Endothelial cell of umbilical vein (primary cell): Measurements from ENCODE around the gene ADCY5.

Source experiments
- EZH2 ChIP-seq: IDR thresholded peaks from 2 replicates; pipeline ENCODE4 v1.6.1; 2012; ENCODE audit warnings: borderline replicate concordance, low read depth, mild to moderate bottlenecking, moderate library complexity, low read length, inconsistent platforms; ENCODE audit not compliant: severe bottlenecking
- GATA2 ChIP-seq: IDR thresholded peaks from 2 replicates; pipeline ENCODE4 v1.7.0; 2011; ENCODE audit warnings: low read depth, mild to moderate bottlenecking, moderate library complexity, mixed read lengths, low read length; ENCODE audit not compliant: insufficient read length, insufficient read depth
- JUN ChIP-seq: IDR thresholded peaks from 2 replicates; pipeline ENCODE4 v1.6.1; 2011; ENCODE audit warnings: borderline replicate concordance, low read depth; ENCODE audit not compliant: insufficient read length, insufficient read depth
- MYC ChIP-seq: IDR thresholded peaks from one replicate; pipeline ENCODE4 v1.6.1; 2011; ENCODE audit warnings: mild to moderate bottlenecking, low read depth, low read length
- POLR2A ChIP-seq: IDR thresholded peaks from 2 replicates; pipeline ENCODE4 v1.6.1; 2012; ENCODE audit warnings: low read depth, mild to moderate bottlenecking, control low read depth, low read length
- POLR2AphosphoS5 ChIP-seq: IDR thresholded peaks from 2 replicates; pipeline ENCODE4 v1.6.1; 2012; ENCODE audit warnings: low read depth, mild to moderate bottlenecking, control low read depth, low read length, moderate library complexity; ENCODE audit not compliant: insufficient read depth
- TF ChIP-seq, protein P1 (sequence below), 2 donors: IDR thresholded peaks; 1 replicate in 1 of 2; 2 replicates in 1 of 2; pipeline ENCODE4 v1.5.1; 2011; ENCODE audit warnings: low read length in 2 of 2, mild to moderate bottlenecking in 2 of 2, moderate library complexity in 2 of 2, control low read depth in 1 of 2, inconsistent platforms in 1 of 2, low read depth in 1 of 2; ENCODE audit not compliant: insufficient read depth in 1 of 2; ENCODE audit errors: extremely low read depth in 1 of 2
- TF ChIP-seq, protein P2 (sequence below): IDR thresholded peaks from 2 replicates; pipeline ENCODE4 v1.6.1; 2011; ENCODE audit not compliant: insufficient read depth, insufficient read length

DNA sequence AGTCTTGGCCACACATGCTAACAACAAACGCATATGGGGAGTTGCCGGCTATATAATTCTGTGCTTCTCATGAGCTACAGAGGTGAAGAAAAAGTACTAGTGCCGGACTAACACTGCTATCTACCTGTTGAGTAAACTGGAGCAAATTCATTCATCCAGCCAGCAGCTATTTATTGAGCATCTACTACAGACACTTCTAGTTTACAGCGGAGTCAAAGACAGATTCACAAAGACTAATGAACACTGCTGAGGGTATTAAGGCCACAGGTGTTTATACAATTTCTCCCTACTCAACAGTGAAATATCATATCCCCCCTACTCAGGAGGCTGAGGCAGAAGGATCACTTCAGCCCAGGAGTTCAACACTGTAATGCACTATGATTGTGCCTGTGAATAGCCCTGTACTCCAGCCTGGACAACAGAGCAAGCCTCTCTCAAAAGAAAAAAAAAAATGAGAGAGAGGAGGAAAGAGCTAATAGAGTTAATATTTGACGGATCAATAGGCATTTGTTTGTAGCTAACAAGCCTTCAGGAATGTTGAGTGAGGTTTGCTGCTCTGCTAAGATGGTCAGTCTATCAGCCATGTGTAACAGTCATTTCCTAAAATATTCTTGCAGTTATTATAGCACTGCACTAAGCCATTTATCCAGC lies 17.8 kb downstream of the ADCY5 start:
- TF ChIP-seq, protein P1, sequence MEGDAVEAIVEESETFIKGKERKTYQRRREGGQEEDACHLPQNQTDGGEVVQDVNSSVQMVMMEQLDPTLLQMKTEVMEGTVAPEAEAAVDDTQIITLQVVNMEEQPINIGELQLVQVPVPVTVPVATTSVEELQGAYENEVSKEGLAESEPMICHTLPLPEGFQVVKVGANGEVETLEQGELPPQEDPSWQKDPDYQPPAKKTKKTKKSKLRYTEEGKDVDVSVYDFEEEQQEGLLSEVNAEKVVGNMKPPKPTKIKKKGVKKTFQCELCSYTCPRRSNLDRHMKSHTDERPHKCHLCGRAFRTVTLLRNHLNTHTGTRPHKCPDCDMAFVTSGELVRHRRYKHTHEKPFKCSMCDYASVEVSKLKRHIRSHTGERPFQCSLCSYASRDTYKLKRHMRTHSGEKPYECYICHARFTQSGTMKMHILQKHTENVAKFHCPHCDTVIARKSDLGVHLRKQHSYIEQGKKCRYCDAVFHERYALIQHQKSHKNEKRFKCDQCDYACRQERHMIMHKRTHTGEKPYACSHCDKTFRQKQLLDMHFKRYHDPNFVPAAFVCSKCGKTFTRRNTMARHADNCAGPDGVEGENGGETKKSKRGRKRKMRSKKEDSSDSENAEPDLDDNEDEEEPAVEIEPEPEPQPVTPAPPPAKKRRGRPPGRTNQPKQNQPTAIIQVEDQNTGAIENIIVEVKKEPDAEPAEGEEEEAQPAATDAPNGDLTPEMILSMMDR (IDR thresholded peaks at IDR 0.05; ENCODE audit: extremely low read depth in 1 of 2, insufficient read depth in 1 of 2, low read depth in 1 of 2, low read length in 2 of 2), result no peak
- no peak for TF ChIP-seq POLR2AphosphoS5
- no peak for TF ChIP-seq JUN
- no peak for TF ChIP-seq POLR2A
- no peak for TF ChIP-seq EZH2
- TF ChIP-seq, protein P2, sequence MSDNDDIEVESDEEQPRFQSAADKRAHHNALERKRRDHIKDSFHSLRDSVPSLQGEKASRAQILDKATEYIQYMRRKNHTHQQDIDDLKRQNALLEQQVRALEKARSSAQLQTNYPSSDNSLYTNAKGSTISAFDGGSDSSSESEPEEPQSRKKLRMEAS, result no peak
- TF ChIP-seq GATA2, result no peak
- TF ChIP-seq MYC, result no peak
